H1 (cell line): ENCODE measurements around the gene NETO2. TPM values are rescaled to one million over a fixed set of nuclear protein-coding genes. Genes with fewer than 3 reads are reported as not detected.

Experiments used
- ASH2L ChIP-seq: fragments of 200-600, 300-600 bp; sonication (generic); IDR thresholded peaks from one replicate; pipeline ENCODE4 v1.7.1; 2017; ENCODE audit warnings: low read length
- ATF3 ChIP-seq: IDR thresholded peaks from 2 replicates; pipeline ENCODE4 v1.6.1; 2011; ENCODE audit warnings: low read depth, mild to moderate bottlenecking, low read length; ENCODE audit not compliant: insufficient read depth
- BACH1 ChIP-seq: IDR thresholded peaks from 2 replicates; pipeline ENCODE4 v1.6.1; 2012; ENCODE audit warnings: low read length, improper control_type of control experiment
- BRCA1 ChIP-seq: IDR thresholded peaks from 2 replicates; pipeline ENCODE4 v1.6.1; 2012; ENCODE audit warnings: low read depth, low read length, improper control_type of control experiment
- EGR1 ChIP-seq: IDR thresholded peaks from 2 replicates; pipeline ENCODE4 v1.6.1; 2011; ENCODE audit warnings: low read depth, low read length, borderline replicate concordance
- EP300 ChIP-seq, 2 experiments: IDR thresholded peaks; 1 replicate in 1 of 2; 2 replicates in 1 of 2; pipeline ENCODE4 v1.6.1; 2011 to 2012; ENCODE audit warnings: low read depth in 2 of 2, low read length in 2 of 2, mild to moderate bottlenecking in 2 of 2, borderline replicate concordance in 1 of 2, inconsistent platforms in 1 of 2, moderate library complexity in 1 of 2
- GABPA ChIP-seq: IDR thresholded peaks from 2 replicates; pipeline ENCODE4 v1.6.1; 2011; ENCODE audit warnings: mild to moderate bottlenecking, low read length, moderate library complexity, borderline replicate concordance; ENCODE audit not compliant: insufficient read depth
- HDAC2 ChIP-seq, 2 experiments: fragments of 300-600 bp in 1 of 2; sonication (generic) in 1 of 2; IDR thresholded peaks; 2 replicates each; pipeline ENCODE4 v1.6.1; 2011 to 2012; ENCODE audit warnings: low read depth in 2 of 2, low read length in 2 of 2, mild to moderate bottlenecking in 2 of 2, moderate library complexity in 2 of 2, borderline replicate concordance in 1 of 2, inconsistent platforms in 1 of 2
- HDAC6 ChIP-seq: IDR thresholded peaks from one replicate; pipeline ENCODE4 v1.7.1; 2012; ENCODE audit warnings: low read depth, mild to moderate bottlenecking, inconsistent platforms, low read length, moderate library complexity
- KDM4A ChIP-seq: IDR thresholded peaks from one replicate; pipeline ENCODE4 v1.7.1; 2012; ENCODE audit warnings: low read depth, mild to moderate bottlenecking, moderate library complexity, low read length, inconsistent platforms; ENCODE audit not compliant: severe bottlenecking
- MAFK ChIP-seq: IDR thresholded peaks from 2 replicates; pipeline ENCODE4 v1.6.1; 2012; ENCODE audit warnings: low read depth, mild to moderate bottlenecking, improper control_type of control experiment, low read length
- NANOG ChIP-seq: IDR thresholded peaks from 2 replicates; pipeline ENCODE4 v1.6.1; 2011; ENCODE audit warnings: low read length, low read depth, mild to moderate bottlenecking, inconsistent platforms; ENCODE audit not compliant: insufficient read depth, poor library complexity, severe bottlenecking
- PHF8 ChIP-seq: fragments of 200-600 bp; sonication (generic); conservative IDR thresholded peaks from 2 replicates; pipeline ENCODE4 v1.7.1; 2012; ENCODE audit warnings: low read depth, mild to moderate bottlenecking, inconsistent platforms, low read length, moderate library complexity
- POLR2AphosphoS5 ChIP-seq: IDR thresholded peaks from 2 replicates; pipeline ENCODE4 v1.6.1; 2011; ENCODE audit warnings: low read depth, low read length
- POU5F1 ChIP-seq: IDR thresholded peaks from 2 replicates; pipeline ENCODE4 v1.6.1; 2011; ENCODE audit warnings: low read depth, mild to moderate bottlenecking, low read length, moderate library complexity
- RAD21 ChIP-seq, 2 experiments: IDR thresholded peaks in 1 of 2; conservative IDR thresholded peaks in 1 of 2; 2 replicates each; pipeline ENCODE4 v1.6.1; 2011; ENCODE audit warnings: low read depth in 2 of 2, low read length in 2 of 2, improper control_type of control experiment in 1 of 2, inconsistent platforms in 1 of 2, mild to moderate bottlenecking in 1 of 2, moderate library complexity in 1 of 2
- RNF2 ChIP-seq: fragments of 200-900, 300-1000 bp; sonication (generic); IDR thresholded peaks from 2 replicates; pipeline ENCODE4 v1.7.1; 2016; ENCODE audit warnings: borderline replicate concordance, low read depth, mild to moderate bottlenecking, antibody characterized with exemption, low read length; ENCODE audit not compliant: poor library complexity, severe bottlenecking; ENCODE audit errors: missing control alignments
- SIN3A ChIP-seq, 2 experiments: IDR thresholded peaks in 1 of 2; conservative IDR thresholded peaks in 1 of 2; 2 replicates each; pipeline ENCODE4 v1.6.1; 2011 to 2012; ENCODE audit warnings: low read length in 2 of 2, improper control_type of control experiment in 1 of 2, low read depth in 1 of 2, mild to moderate bottlenecking in 1 of 2
- SP1 ChIP-seq: IDR thresholded peaks from 2 replicates; pipeline ENCODE4 v1.6.1; 2011; ENCODE audit warnings: low read depth, low read length
- SRF ChIP-seq: IDR thresholded peaks from 2 replicates; pipeline ENCODE4 v1.6.1; 2011; ENCODE audit warnings: mild to moderate bottlenecking, low read depth, low read length, moderate library complexity
- TBP ChIP-seq: IDR thresholded peaks from 2 replicates; pipeline ENCODE4 v1.6.1; 2011; ENCODE audit warnings: low read depth, low read length, improper control_type of control experiment
- YY1 ChIP-seq: IDR thresholded peaks from 2 replicates; pipeline ENCODE4 v1.6.1; 2011; ENCODE audit warnings: low read depth, mild to moderate bottlenecking, low read length
- polyA plus RNA-seq, 7 experiments: library from polyadenylated mRNA; depleted of rRNA in 3 of 7; stranded (reverse) in 5 of 7; unstranded in 2 of 7; fragments of >200 nt in 5 of 7; fragments of 200-250 nt in 2 of 7; gene quantifications; 1 replicate in 5 of 7; 2 replicates in 1 of 7; 4 replicates in 1 of 7; pipeline versions ENCODE4 v1.2.1 to v1.2.3, GENCODE V29; 2011 to 2013; ENCODE audit warnings: missing spikeins in 2 of 7, mixed read lengths in 2 of 7
- total RNA-seq: library from RNA; stranded (reverse); fragmentation: NEBNext Ultra II Directional; extraction: Animal tissue kit (Norgen Biotek cat#: 25700); gene quantifications from 2 replicates; pipeline ENCODE4 v1.2.1, GENCODE V29; 2021

The NETO2 gene
- total and polyA plus RNA-seq, 2 of the 8 experiments (the other 6 are each of a cell fraction or from before 2014, with no cell fraction given) = 9.4 to 12.5 TPM

DNA sequence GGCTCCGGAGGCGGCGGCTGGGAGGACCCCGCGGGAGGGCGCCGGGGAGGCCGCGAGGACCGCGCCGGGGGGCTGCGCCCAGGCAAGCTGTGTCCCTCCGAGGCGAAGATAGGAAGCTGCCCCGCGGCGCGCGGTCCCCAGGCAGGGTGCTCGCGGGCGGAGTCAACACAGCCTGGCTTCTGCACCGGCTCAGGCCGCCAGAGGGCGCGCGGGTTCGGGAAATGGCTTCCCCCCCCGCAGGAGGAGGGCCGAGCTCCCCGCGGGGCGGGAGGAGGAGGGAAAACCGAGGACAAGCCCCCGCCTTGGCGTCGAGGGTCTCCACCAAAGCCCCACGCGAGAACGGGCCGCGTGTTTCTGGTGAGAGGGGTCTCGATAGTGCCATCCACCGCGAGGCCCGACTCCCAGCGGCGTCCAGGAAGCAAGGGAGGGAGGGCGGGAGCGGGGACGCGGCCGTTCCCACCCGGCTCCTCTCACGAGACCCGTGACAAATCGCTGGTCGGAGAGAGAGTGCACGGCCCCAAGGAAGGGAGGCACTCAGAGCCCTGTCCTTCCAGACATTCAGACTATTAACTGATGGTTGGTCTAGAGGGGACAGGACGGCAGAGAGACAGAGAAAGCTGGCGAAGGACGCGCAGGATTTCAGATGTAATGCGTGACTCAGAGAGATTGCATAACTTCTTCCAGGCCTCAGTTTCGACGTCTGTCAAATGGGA, 105.8 kb downstream of the NETO2 start (continued):
- TF ChIP-seq RNF2 (no peak), MAFK (no peak), POU5F1 (no peak), HDAC6 (no peak), NANOG (no peak), ASH2L (peak; percentile 42), BRCA1 (no peak), HDAC2 (IDR thresholded peaks at IDR 0.05; ENCODE audit: borderline replicate concordance in 1 of 2, low read depth in 2 of 2, low read length in 2 of 2) (peak in 1 of 2 experiments; percentile 99; a peak in 3 of 4 replicates), SP1 (no peak), TBP (peak; percentile 28; the same call in 1 of the 2 replicates), POLR2AphosphoS5 (no peak), ATF3 (no peak), SRF (no peak), EGR1 (0 out of 2 replicates have a peak, but pooled peaks have one; percentile 7), YY1 (peak; percentile 82), SIN3A (conservative IDR thresholded peaks at IDR 0.05 in 1 of 2, IDR thresholded peaks at IDR 0.05 in 1 of 2; ENCODE audit: low read depth in 1 of 2, low read length in 2 of 2) (no peak), GABPA (no peak), KDM4A (peak; percentile 85), PHF8 (peak; percentile 27; the same call in 1 of the 2 replicates), EP300 (IDR thresholded peaks at IDR 0.05; ENCODE audit: borderline replicate concordance in 1 of 2, low read depth in 2 of 2, low read length in 2 of 2) (no peak), RAD21 (IDR thresholded peaks at IDR 0.05 in 1 of 2, conservative IDR thresholded peaks at IDR 0.05 in 1 of 2; ENCODE audit: low read depth in 2 of 2, low read length in 2 of 2) (peak; percentile 76 to 85), BACH1 (peak; percentile 66)
